SU-DHL-6 (cell line): Measurements from ENCODE around the gene NPAS3.

Source experiments
- H2AFZ ChIP-seq: fragments of 200-600 bp; sonication (generic); 2 replicates; pipeline ENCODE4 v1.6.1; 2014; ENCODE audit warnings: low read depth, mild to moderate bottlenecking, moderate library complexity, mixed read lengths, antibody characterized with exemption, low read length; ENCODE audit not compliant: severe bottlenecking
- H3F3A ChIP-seq: fragments of 200-600 bp; shearing (Covaris generic); 2 replicates; pipeline ENCODE4 v1.6.0; 2016; ENCODE audit warnings: antibody characterized with exemption, mild to moderate bottlenecking; ENCODE audit not compliant: insufficient read depth
- H3K27ac ChIP-seq: fragments of 200-600 bp; sonication (generic); 2 replicates; pipeline ENCODE4 v1.5.1; 2016; ENCODE audit warnings: low read depth, mild to moderate bottlenecking, low read length, moderate library complexity, mixed read lengths
- H3K27me3 ChIP-seq: fragments of 200-600 bp; sonication (generic), shearing (Covaris generic); 2 replicates; pipeline ENCODE4 v1.6.0; 2014; ENCODE audit warnings: mild to moderate bottlenecking, low read length
- H3K36me3 ChIP-seq: fragments of 200-600 bp; sonication (generic); 2 replicates; pipeline ENCODE4 v1.6.1; 2014; ENCODE audit warnings: mild to moderate bottlenecking, low read length, mixed read lengths
- H3K4me2 ChIP-seq: fragments of 300-600, 200-600 bp; shearing (Covaris generic), sonication (generic); 2 replicates; pipeline ENCODE4 v1.6.0; 2014; ENCODE audit warnings: low read length, low read depth, mild to moderate bottlenecking; ENCODE audit not compliant: poor library complexity, severe bottlenecking
- H3K4me3 ChIP-seq: fragments of 200-600 bp; sonication (generic); 2 replicates; pipeline ENCODE4 v1.5.1; 2014; ENCODE audit warnings: antibody characterized with exemption, low read length, mild to moderate bottlenecking, mixed read lengths; ENCODE audit not compliant: insufficient read depth, poor library complexity, severe bottlenecking
- H3K79me2 ChIP-seq: fragments of 200-600 bp; sonication (generic); 2 replicates; pipeline ENCODE4 v1.6.1; 2014; ENCODE audit warnings: mild to moderate bottlenecking, low read length, moderate library complexity; ENCODE audit not compliant: insufficient read depth
- H3K9ac ChIP-seq: fragments of 200-600 bp; sonication (generic); 2 replicates; pipeline ENCODE4 v1.7.0; 2014; ENCODE audit warnings: mild to moderate bottlenecking, low read length
- H3K9me2 ChIP-seq: fragments of 200-600 bp; sonication (generic); replicated peaks from 2 replicates; pipeline ENCODE4 v1.6.1; 2014; ENCODE audit warnings: low read length; ENCODE audit not compliant: insufficient read depth
- H3K9me3 ChIP-seq: fragments of 200-600 bp; sonication (generic); 2 replicates; pipeline ENCODE4 v1.6.1; 2014; ENCODE audit warnings: low read length, mixed read lengths; ENCODE audit not compliant: insufficient read depth
- H4K20me1 ChIP-seq: fragments of 200-600 bp; sonication (generic); 2 replicates; pipeline ENCODE4 v1.6.1; 2014; ENCODE audit warnings: low read depth, mild to moderate bottlenecking, antibody characterized with exemption, low read length, moderate library complexity, mixed read lengths
- EZH2phosphoT487 ChIP-seq: fragments of 200-600 bp; sonication (generic), shearing (Covaris generic); conservative IDR thresholded peaks from 2 replicates; pipeline ENCODE4 v1.6.1; 2018; ENCODE audit warnings: mild to moderate bottlenecking, antibody characterized with exemption, low read length, moderate library complexity, mixed read lengths
- TF ChIP-seq, protein P1 (sequence below): fragments of 200-600 bp; sonication (generic); IDR thresholded peaks from one replicate; pipeline ENCODE4 v1.5.1; 2017; ENCODE audit warnings: antibody characterized with exemption, mild to moderate bottlenecking, low read length, moderate library complexity; ENCODE audit not compliant: insufficient read depth, poor library complexity, severe bottlenecking

NPAS3 gene

DNA sequence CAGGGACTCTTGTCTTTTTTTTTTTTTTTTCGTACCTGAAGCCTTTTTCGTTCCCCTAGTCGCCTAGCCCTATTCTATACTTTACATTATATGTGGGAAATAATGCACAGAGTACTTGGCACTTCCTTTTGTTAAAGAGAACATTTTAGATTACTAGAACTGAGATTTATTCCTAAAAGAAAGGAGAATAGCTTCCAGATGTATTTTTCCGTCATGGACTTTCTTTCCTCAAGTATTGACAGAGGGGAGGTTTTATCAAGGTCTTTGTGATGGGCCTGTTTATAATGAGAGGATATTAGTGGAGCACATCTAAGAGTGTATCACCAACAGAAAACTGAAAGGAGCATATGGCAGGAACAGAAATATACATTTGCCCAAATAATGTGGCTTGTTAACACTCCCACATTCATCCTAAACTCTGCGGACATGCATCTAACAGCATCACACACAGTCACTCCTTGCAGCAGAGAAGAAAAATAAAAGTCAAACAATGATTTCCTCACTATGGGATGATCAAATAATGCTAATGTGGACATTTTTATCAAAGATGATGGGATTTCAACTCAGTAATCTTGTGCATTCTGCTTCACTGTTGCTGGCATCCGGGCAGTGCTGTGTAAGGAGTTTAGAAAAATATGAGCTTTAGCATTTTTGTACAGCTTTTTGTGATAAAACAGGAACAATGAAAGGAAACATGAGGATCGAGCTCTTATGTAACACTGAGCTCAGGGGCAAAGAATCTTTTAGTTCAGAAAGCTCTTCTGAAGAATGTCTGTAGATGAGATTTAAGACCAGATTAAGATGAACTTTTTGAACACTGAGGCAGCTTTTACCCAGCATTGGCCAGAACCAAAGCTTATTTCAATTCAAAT, 829.1 kb downstream of the NPAS3 start:
- Histone ChIP-seq H3K9me3 (no peaks in the 10 kb centered on the region), H3K9me2 (no peaks in the 10 kb centered on the region), H3F3A (no peaks in the 10 kb centered on the region), H3K79me2 (no peaks in the 10 kb centered on the region), H3K27ac (no peak overlapping the region), H2AFZ (no peak overlapping the region), H3K36me3 (no peaks in the 10 kb centered on the region), H3K9ac (no peak overlapping the region), H3K4me3 (no peak overlapping the region), H3K4me2 (no peak overlapping the region), H4K20me1 (no peaks in the 10 kb centered on the region), H3K27me3 (no peaks in the 10 kb centered on the region)
- TF ChIP-seq EZH2phosphoT487: no peak
- TF ChIP-seq, protein P1, sequence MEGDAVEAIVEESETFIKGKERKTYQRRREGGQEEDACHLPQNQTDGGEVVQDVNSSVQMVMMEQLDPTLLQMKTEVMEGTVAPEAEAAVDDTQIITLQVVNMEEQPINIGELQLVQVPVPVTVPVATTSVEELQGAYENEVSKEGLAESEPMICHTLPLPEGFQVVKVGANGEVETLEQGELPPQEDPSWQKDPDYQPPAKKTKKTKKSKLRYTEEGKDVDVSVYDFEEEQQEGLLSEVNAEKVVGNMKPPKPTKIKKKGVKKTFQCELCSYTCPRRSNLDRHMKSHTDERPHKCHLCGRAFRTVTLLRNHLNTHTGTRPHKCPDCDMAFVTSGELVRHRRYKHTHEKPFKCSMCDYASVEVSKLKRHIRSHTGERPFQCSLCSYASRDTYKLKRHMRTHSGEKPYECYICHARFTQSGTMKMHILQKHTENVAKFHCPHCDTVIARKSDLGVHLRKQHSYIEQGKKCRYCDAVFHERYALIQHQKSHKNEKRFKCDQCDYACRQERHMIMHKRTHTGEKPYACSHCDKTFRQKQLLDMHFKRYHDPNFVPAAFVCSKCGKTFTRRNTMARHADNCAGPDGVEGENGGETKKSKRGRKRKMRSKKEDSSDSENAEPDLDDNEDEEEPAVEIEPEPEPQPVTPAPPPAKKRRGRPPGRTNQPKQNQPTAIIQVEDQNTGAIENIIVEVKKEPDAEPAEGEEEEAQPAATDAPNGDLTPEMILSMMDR: no peak

DNA sequence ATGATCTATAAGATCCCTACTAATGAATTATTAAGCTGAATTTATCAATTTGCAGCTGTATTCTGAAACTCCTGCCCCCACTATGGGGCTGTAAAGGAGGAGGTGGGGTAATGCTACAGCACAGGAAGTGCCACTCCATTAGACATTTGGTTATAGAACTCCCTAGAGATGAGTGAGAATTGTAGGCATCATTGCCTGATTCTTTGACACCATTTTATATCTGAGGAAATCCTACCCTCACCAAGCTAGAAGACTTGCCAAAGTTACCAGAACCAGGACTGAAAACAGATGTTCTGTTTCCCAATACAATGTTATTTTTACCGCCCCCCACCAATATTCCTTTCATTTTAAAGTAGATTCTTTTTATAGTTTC, 829.8 kb downstream of the NPAS3 start:
- no peak overlapping the region for H3K27ac ChIP-seq
- H2AFZ ChIP-seq: no peak overlapping the region
- no peak overlapping the region for H3K4me2 ChIP-seq
- H3K9me3 ChIP-seq: no peaks in the 10 kb centered on the region
- no peaks in the 10 kb centered on the region for H3K9me2 ChIP-seq
- H3F3A ChIP-seq: no peaks in the 10 kb centered on the region
- H3K36me3 ChIP-seq: no peaks in the 10 kb centered on the region
- no peak overlapping the region for H3K9ac ChIP-seq
- H3K27me3 ChIP-seq: no peaks in the 10 kb centered on the region
- no peaks in the 10 kb centered on the region for H4K20me1 ChIP-seq
- no peak for TF ChIP-seq EZH2phosphoT487
- no peak overlapping the region for H3K4me3 ChIP-seq
- H3K79me2 ChIP-seq: no peaks in the 10 kb centered on the region

DNA sequence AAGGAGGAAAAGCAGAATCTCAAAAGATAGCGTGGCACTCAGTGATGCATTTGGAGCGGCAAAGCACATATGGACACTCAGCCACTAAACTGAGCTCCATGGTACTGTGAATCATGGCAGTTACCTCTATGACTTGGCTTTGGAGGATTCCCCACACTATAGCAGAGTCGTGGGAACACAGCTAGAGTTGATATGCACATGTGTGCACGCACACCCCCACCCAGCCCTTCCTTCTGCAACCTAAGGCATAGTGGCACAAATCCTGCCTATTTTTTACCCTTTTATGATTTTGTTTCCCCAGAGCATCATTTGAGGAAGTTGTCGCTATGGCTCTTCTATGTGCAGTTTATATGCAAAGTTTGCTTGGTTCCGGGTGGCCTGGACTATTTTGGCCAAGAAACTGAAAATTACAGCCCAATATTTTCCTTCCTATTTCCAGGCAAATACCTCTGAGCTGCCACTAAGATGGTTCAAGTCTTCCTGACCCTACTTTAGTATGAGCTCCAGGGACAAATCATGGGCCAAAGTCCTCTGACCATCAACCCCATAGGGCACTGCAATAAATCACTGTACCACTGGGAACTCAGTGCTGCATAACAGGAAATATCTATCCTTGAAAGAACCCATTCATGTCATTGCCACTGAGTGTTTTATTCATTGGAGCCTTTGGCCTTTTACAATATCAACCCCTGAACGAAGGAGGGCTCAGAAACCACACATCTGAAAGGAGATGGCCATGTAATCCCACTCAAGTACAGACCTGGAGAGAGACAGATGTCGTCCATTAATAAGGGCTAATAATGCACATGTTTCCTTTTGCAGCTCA, 834.7 kb downstream of the NPAS3 start:
- Histone ChIP-seq H3K4me3 (no peak overlapping the region), H3K27me3 (no peaks in the 10 kb centered on the region), H3K9me2 (no peaks in the 10 kb centered on the region), H3K9me3 (no peaks in the 10 kb centered on the region), H3K79me2 (no peaks in the 10 kb centered on the region), H4K20me1 (no peaks in the 10 kb centered on the region), H3K9ac (no peak overlapping the region), H2AFZ (no peak overlapping the region), H3K36me3 (no peaks in the 10 kb centered on the region), H3F3A (no peaks in the 10 kb centered on the region), H3K4me2 (no peak overlapping the region), H3K27ac (no peak overlapping the region)
- TF ChIP-seq EZH2phosphoT487: no peak
- TF ChIP-seq, protein P1: no peak
